Measurements from ENCODE around the gene GATC. TPM values are rescaled to one million over a fixed set of nuclear protein-coding genes. Genes with fewer than 3 reads are reported as not detected.

GATC gene
- 22.9 TPM for total RNA-seq

DNA sequence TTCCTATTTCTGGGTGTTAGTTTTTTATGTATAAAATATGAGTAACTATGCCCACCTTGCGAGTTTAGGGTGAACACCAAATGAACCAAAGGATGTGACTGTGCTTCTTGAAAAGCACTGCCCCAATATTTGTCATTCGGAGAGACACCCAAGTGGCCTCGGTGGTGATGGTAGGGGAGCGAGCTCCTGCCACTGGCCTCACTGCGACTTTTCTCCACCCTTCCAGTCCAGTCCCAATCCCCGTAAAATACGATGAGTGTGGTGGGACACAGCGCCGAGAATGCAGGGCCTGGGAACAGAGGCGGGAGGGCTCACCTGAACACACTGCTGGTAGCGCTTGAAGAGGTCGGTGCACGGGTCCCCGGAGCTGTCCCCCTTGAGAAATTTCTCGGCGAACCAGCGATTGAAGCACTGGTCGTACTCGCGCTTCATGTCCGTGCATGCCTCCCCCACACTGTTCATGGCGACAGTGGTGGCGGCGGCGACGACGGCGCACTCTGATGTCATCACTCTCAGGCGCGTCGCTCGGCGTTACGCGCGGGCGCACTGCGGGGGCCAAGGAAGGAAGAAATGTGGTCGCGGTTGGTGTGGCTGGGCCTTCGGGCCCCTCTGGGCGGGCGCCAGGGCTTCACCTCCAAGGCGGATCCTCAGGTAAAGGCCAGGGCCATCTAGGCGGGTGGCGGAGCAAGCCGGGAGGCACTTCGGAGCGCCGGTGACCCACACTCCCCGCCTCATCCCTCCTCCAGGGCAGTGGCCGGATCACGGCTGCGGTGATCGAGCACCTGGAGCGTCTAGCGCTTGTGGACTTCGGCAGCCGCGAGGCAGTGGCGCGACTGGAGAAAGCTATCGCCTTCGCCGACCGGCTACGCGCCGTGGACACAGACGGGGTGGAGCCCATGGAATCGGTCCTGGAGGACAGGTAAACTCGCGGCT, at the start of gene GATC, which contains the start of gene TRIAP1:
GATC (plus strand) TSS at position 534 of the 933 bp plus-strand sequence; CDS start at position 571, 37 bp downstream.
TRIAP1 (minus strand) TSS at position 474 of the 933 bp plus-strand sequence; CDS start at position 462, 12 bp downstream.
- ATAC-seq (peak; percentile 97), DNase-seq (ENCODE audit: low spot score) (peak; percentile 92)

DNA sequence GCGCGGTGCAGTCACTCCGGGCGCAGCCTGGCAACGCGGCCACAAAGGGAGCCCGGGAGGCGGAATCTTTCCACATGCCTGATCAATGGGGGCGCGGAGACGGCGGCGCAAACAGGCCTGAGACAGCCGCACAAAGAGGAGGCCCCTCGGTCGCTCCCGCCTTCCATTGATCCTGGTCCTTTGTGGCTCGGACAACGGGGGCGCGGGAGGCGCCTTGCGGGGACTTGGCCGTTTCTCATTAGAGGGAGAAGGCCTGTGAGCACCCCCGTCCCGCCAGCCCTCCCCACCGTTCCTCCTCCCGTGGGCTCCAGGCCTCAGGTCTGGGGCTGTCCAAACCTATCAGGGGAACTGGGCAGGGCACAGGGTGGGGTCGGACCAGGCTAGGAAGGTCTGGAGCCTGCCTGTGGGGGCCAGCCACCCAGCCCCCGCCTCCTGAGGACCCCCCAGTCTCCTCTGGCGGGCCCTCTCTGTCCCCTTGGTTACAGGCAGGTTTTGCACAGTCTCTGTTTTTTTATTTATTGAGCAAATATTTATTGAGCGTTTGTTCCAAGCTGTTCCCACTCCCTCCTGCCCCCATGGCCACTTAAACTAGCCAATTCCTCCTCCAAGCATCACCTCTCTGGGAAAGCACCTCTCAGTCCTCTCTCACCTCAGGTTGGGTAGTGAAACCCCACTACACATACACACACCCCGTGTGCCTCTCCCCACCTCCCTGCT, 48.3 kb upstream of the GATC start:
- DNase-seq (ENCODE audit: low spot score) (no peak), ATAC-seq (peak; percentile 63)

GRCh38 chr12:120399531-120399930, 46.7 kb upstream of the GATC start:
- DNase-seq (ENCODE audit: low spot score) (no peak), ATAC-seq (no peak)

GRCh38 chr12:120402217-120402616, 44.0 kb upstream of the GATC start:
- ATAC-seq (no peak), DNase-seq (ENCODE audit: low spot score) (no peak)

- ATAC-seq (no peak), DNase-seq (ENCODE audit: low spot score) (no peak)
Measured at GRCh38 chr12:120403869-120404268, 42.4 kb upstream of the GATC start.

- no peak for DNase-seq (ENCODE audit: low spot score)
- ATAC-seq, result no peak
Measured at GRCh38 chr12:120404271-120404670, 42.0 kb upstream of the GATC start.

DNA sequence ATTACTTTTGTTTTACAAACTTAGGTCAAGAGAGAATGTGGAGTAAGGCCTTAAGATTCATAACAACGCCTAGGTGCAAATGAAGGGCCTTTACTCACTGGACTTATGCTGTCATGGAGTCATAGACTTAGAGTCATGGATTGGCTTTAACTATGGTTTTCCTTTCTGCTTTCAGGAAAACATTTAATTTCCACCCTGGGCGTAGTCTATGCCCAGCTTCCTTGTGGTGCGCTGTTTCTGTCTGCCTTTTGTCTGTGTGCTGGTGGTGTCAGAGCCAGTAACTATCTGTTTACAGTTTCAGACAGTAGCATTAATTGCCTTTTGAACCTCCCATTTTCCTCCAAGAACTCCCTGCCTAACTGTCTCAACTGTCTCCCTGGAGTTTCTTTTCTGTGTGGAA, 40.2 kb upstream of the GATC start:
- DNase-seq (ENCODE audit: low spot score), result no peak
- no peak for ATAC-seq

DNA sequence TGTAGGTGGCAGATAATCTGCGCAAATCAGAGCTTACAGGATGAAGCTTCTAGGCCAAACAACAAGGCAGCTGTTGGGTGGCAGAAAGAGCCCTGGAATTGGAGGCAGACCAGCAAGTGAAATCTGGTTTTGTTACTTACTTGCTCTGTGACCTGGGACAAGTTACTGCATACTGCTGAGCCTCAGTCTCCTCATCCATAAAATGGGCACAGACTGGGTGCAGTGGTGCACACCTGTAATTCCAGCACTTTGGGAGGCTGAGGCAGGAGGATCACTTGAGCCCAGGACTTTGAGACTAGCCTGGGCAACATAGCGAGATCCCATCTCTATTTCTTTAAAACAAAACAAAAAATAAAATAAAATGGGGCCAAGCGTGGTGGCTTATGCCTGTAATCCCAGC, 39.7 kb upstream of the GATC start:
- no peak for ATAC-seq
- DNase-seq (ENCODE audit: low spot score), result no peak

DNA sequence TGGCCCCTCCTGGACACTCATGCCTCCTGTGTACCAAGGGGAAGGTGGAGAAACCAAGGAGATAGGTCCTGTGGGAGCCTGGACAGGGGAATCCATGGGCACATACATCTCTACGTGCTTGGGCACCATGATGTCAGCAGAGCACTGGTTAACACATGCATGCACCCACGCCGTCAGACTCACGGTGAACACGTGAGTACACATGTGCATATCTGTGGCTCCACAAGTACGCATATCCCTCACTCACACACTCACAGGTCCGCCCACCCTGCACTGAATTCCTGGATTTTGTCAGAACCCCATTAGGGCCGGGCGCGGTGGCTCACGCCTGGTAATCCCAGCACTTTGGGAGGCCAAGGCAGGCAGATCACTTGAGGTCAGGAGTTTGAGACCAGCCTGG, 37.5 kb upstream of the GATC start:
- ATAC-seq (no peak), DNase-seq (ENCODE audit: low spot score) (no peak)

- no peak for DNase-seq (ENCODE audit: low spot score)
- no peak for ATAC-seq
Measured at GRCh38 chr12:120412421-120412820, 33.8 kb upstream of the GATC start.

DNA sequence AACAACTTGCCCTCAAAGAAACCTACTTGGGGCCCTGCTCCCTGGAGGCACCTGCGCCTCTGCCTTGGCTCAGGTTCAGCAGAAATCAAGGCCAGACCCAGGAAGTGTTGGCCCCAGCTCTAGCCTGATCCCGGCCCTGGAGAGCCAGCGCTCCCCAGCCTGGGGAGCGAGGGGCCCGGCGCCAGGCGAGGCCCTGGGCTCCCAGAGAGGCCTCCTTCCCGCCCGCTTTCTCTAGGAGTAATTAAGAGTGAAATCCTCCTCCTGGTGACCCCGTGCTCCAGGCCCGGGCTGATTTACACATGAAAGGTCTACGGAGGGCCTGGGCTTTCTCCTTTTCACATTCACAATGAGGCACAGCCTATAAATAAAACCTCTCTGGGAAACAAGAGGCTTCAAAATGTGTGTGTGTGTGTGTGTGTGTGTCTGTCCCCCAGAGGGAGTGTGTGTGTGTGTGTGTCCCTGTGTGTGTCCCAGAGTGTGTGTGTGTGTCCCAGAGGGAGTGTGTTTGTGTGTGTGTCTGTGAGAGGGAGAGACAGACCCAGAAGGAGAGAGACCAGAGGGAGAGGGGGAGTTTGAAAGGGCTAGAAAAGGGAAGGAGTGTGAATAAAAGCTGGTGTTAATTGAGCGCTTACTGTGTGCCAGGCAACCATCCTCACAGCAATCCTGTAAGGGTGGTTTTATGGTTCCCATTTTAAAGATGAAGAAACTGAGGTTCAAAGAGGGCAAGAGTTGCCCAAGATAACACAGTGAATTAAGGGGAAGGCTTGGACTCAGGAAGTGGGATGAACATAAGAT, 32.1 kb upstream of the GATC start:
- DNase-seq (ENCODE audit: low spot score), result no peak
- no peak for ATAC-seq

- ATAC-seq (no peak), DNase-seq (ENCODE audit: low spot score) (no peak)
Measured at GRCh38 chr12:120416490-120417216, 29.6 kb upstream of the GATC start.

GRCh38 chr12:120417917-120418580, 28.2 kb upstream of the GATC start:
- ATAC-seq, result no peak

GRCh38 chr12:120421701-120422100, 24.5 kb upstream of the GATC start:
- ATAC-seq, result no peak
- DNase-seq (ENCODE audit: low spot score), result no peak

More at GRCh38 chr12:120417917-120418580, 28.2 kb upstream of the GATC start:
- DNase-seq (ENCODE audit: low spot score), result no peak

- ATAC-seq (no peak), DNase-seq (ENCODE audit: low spot score) (no peak)
Measured at GRCh38 chr12:120422892-120423456, 23.3 kb upstream of the GATC start.

GRCh38 chr12:120425797-120426196, 20.4 kb upstream of the GATC start:
- ATAC-seq, result no peak

GRCh38 chr12:120428597-120429229, 17.5 kb upstream of the GATC start:
- DNase-seq (ENCODE audit: low spot score), result no peak
- no peak for ATAC-seq

More at GRCh38 chr12:120425797-120426196, 20.4 kb upstream of the GATC start:
- DNase-seq (ENCODE audit: low spot score), result no peak

- DNase-seq (ENCODE audit: low spot score), result no peak
Measured at GRCh38 chr12:120429368-120429767, 16.9 kb upstream of the GATC start.

More at GRCh38 chr12:120429368-120429767, 16.9 kb upstream of the GATC start:
- no peak for ATAC-seq

Measured in left lobe of liver (tissue), 2 donors.